GM23248 (cell line): ENCODE measurements around the gene LSS.

Experiments used
- EZH2 ChIP-seq: fragments of 200-600 bp; sonication (generic); IDR thresholded peaks from 2 replicates; pipeline ENCODE4 v1.6.1; 2018; ENCODE audit warnings: antibody characterized with exemption, mild to moderate bottlenecking; ENCODE audit not compliant: insufficient read depth, poor library complexity, severe bottlenecking
- EZH2phosphoT487 ChIP-seq: fragments of 200-600 bp; sonication (generic); IDR thresholded peaks from 2 replicates; pipeline ENCODE4 v1.6.1; 2018; ENCODE audit warnings: antibody characterized with exemption, moderate library complexity, mild to moderate bottlenecking, low read depth; ENCODE audit not compliant: insufficient read depth

- TF ChIP-seq EZH2 (no peak), EZH2phosphoT487 (no peak)
Observed at GRCh38 chr21:46181953-46182547, 46.5 kb downstream of the LSS start.
